T-cell (primary cell): Measurements from ENCODE around the gene FAM184B. TPM values are rescaled to one million over a fixed set of nuclear protein-coding genes. Genes with fewer than 3 reads are reported as not detected.
A peak's percentile ranks its signal among the peaks of the same experiment; 100 is the strongest.

Experiments used
- ATAC-seq, 4 experiments: fragments of 200-7000 bp in 3 of 4; fragments of 150-1000 bp in 1 of 4; cut with Tn5 transposase; replicated peaks in 1 of 4; 1 replicate in 3 of 4; 2 replicates in 1 of 4; pipeline ENCODE4 v1.10.0; 2021; ENCODE audit warnings: moderate library complexity in 3 of 4, mild to moderate bottlenecking in 2 of 4, moderate number of reproducible peaks in 1 of 4
- CTCF ChIA-PET, 2 donors: fragments of 300-600 bp; sonication (Branson Sonifier 250); formaldehyde crosslinking; loops; one replicate each; lab custom pipeline; 2022; ENCODE audit warnings: antibody characterized with exemption in 2 of 2; lab: Charles Lee
- POLR2A ChIA-PET, 2 donors: fragments of 300-600 bp; sonication (Branson Sonifier 250); formaldehyde crosslinking; loops; one replicate each; lab custom pipeline; 2022; ENCODE audit warnings: antibody characterized with exemption in 2 of 2; lab: Charles Lee
- DNase-seq, 35 experiments: peaks; one replicate each; pipeline versions ENCODE4 v3.0.0 to v3.0.0-alpha.2; 2013 to 2023
- H3K27ac ChIP-seq: one replicate; pipeline ENCODE4 v1.5.1; 2013; ENCODE audit warnings: low read length
- H3K27me3 ChIP-seq, 2 experiments: replicated peaks in 1 of 2; 1 replicate in 1 of 2; 2 replicates in 1 of 2; pipeline versions ENCODE4 v1.6.1 to v1.7.0; 2013; ENCODE audit warnings: low read length in 1 of 2, mixed read lengths in 1 of 2; ENCODE audit not compliant: control insufficient read depth in 2 of 2, insufficient read depth in 2 of 2; ENCODE audit errors: extremely low read depth in 1 of 2
- H3K36me3 ChIP-seq, 2 donors: 1 replicate in 1 of 2; 2 replicates in 1 of 2; pipeline versions ENCODE4 v1.6.1 to v1.7.0; 2013; ENCODE audit warnings: low read length in 1 of 2; ENCODE audit not compliant: control insufficient read depth in 2 of 2, insufficient read depth in 1 of 2; ENCODE audit errors: extremely low read depth in 1 of 2
- H3K4me1 ChIP-seq, 2 experiments: 1 replicate in 1 of 2; 2 replicates in 1 of 2; pipeline versions ENCODE4 v1.6.1 to v1.7.0; 2013; ENCODE audit warnings: low read length in 2 of 2, mixed read lengths in 1 of 2; ENCODE audit not compliant: insufficient read depth in 2 of 2, control insufficient read depth in 1 of 2; ENCODE audit errors: extremely low read depth in 1 of 2
- H3K4me3 ChIP-seq, 2 donors: 1 replicate in 1 of 2; 2 replicates in 1 of 2; pipeline versions ENCODE4 v1.5.1 to v1.7.0; 2013; ENCODE audit warnings: mild to moderate bottlenecking in 2 of 2, low read length in 1 of 2, moderate library complexity in 1 of 2; ENCODE audit not compliant: control insufficient read depth in 1 of 2; ENCODE audit errors: extremely low read depth in 1 of 2
- H3K9me3 ChIP-seq: 2 replicates; pipeline ENCODE4 v1.7.0; 2013
- H3K27ac Mint-ChIP-seq, 2 donors: one replicate each; pipeline ENCODE4 v1.8.0; 2020 to 2021; ENCODE audit warnings: mild to moderate bottlenecking in 2 of 2, mixed read lengths in 2 of 2
- H3K27me3 Mint-ChIP-seq, 2 donors: one replicate each; pipeline ENCODE4 v1.8.0; 2021 to 2022; ENCODE audit warnings: mixed read lengths in 2 of 2
- H3K36me3 Mint-ChIP-seq: one replicate; pipeline ENCODE4 v1.8.0; 2021; ENCODE audit warnings: mixed read lengths
- H3K4me1 Mint-ChIP-seq, 3 donors: one replicate each; pipeline ENCODE4 v1.8.0; 2020 to 2022; ENCODE audit warnings: mixed read lengths in 3 of 3, mild to moderate bottlenecking in 1 of 3
- H3K4me3 Mint-ChIP-seq, 3 donors: one replicate each; pipeline ENCODE4 v1.8.0; 2020 to 2022; ENCODE audit warnings: mild to moderate bottlenecking in 3 of 3, mixed read lengths in 3 of 3, moderate library complexity in 3 of 3
- H3K9me3 Mint-ChIP-seq, 3 donors: one replicate each; pipeline ENCODE4 v1.8.0; 2020 to 2022; ENCODE audit warnings: mixed read lengths in 3 of 3
- WGBS: methylation state at CpG from one replicate; pipeline ENCODE4 v1.1.5; 2013; ENCODE audit warnings: missing lambda C conversion rate; ENCODE audit not compliant: insufficient coverage; 5-methylcytosine and 5-hydroxymethylcytosine counted together
- total RNA-seq, 35 experiments: library from RNA in 6 of 35; stranded (reverse) in 6 of 35; fragments of 120-200 nt in 1 of 35; gene quantifications; one replicate each; pipeline versions ENCODE4 v1.2.1 to v1.2.4 and lab custom pipeline; 2013 to 2026

FAM184B gene
- total RNA-seq, 5 donors from 2014 or later (not counting 1 experiment from before 2014, with no cell fraction given) = 0.03 to 0.09 (median 0.06) TPM; not detected in 2

GRCh38 chr4:17762726-17763125 lies 18.7 kb downstream of the FAM184B start:
- H3K9me3 Mint-ChIP-seq = no peaks in the 10 kb centered on the region
- Histone ChIP-seq H3K9me3 (no peaks in the 10 kb centered on the region), H3K36me3 (no peaks in the 10 kb centered on the region), H3K27me3 (no peaks in the 10 kb centered on the region), H3K4me1 (no peaks in the 10 kb centered on the region), H3K27ac (no peak overlapping the region), H3K4me3 (no peak overlapping the region)
- CTCF ChIA-PET = no interaction called here
- DNase-seq (peak in 1 of 35 experiments; percentile 3), ATAC-seq (no peak)
- H3K36me3 Mint-ChIP-seq = no peaks in the 10 kb centered on the region
- WGBS = 89% methylated on average over 1 of the region's 1 CpG
- H3K4me3 Mint-ChIP-seq = no peak overlapping the region
- H3K27ac Mint-ChIP-seq = no peak overlapping the region
- H3K27me3 Mint-ChIP-seq = peaks cover 0 to 2% of the 10 kb centered on the region in 2 donors
- POLR2A ChIA-PET = no interaction called here
- peaks cover 0 to 11% (median 8%) of the 10 kb centered on the region in 3 donors for H3K4me1 Mint-ChIP-seq

- H3K27ac ChIP-seq = no peak overlapping the region
- no peaks in the 10 kb centered on the region for H3K27me3 ChIP-seq
- H3K9me3 ChIP-seq = no peaks in the 10 kb centered on the region
- CTCF ChIA-PET = interaction anchor here in 1 of 2 donors (0.7 kb wide), 2 partner anchors 694 to 1566 kb away, joined by 3 read pairs; no protein-coding TSS in a partner anchor
- H3K4me1 ChIP-seq = no peaks in the 10 kb centered on the region
- ATAC-seq = no peak
- no peak overlapping the region for H3K4me3 ChIP-seq
- H3K27me3 Mint-ChIP-seq = peaks cover 0 to 2% of the 10 kb centered on the region in 2 donors
- H3K9me3 Mint-ChIP-seq = no peaks in the 10 kb centered on the region
- WGBS = 50% methylated on average over 1 of the region's 1 CpG
- POLR2A ChIA-PET = no interaction called here
- DNase-seq = no peak
- no peak overlapping the region for H3K4me3 Mint-ChIP-seq
- peaks cover 0 to 8% (median 7%) of the 10 kb centered on the region in 3 donors for H3K4me1 Mint-ChIP-seq
- no peaks in the 10 kb centered on the region for H3K36me3 Mint-ChIP-seq
- no peak overlapping the region for H3K27ac Mint-ChIP-seq
- no peaks in the 10 kb centered on the region for H3K36me3 ChIP-seq
Measured at GRCh38 chr4:17761062-17761461, 20.4 kb downstream of the FAM184B start.

GRCh38 chr4:17760626-17761025 lies 20.8 kb downstream of the FAM184B start:
- Histone ChIP-seq H3K9me3 (no peaks in the 10 kb centered on the region), H3K4me1 (no peaks in the 10 kb centered on the region), H3K27me3 (no peaks in the 10 kb centered on the region), H3K27ac (no peak overlapping the region), H3K4me3 (no peak overlapping the region), H3K36me3 (no peaks in the 10 kb centered on the region)
- no peak for ATAC-seq
- CTCF ChIA-PET = interaction anchor here in 1 of 2 donors (0.7 kb wide), 1 partner anchor 694 kb away, joined by 3 read pairs; no protein-coding TSS in a partner anchor
- no peak overlapping the region for H3K4me3 Mint-ChIP-seq
- peaks cover 0 to 4% (median 4%) of the 10 kb centered on the region in 3 donors for H3K4me1 Mint-ChIP-seq
- POLR2A ChIA-PET = no interaction called here
- H3K36me3 Mint-ChIP-seq = no peaks in the 10 kb centered on the region
- no peak for DNase-seq
- no peaks in the 10 kb centered on the region for H3K9me3 Mint-ChIP-seq
- peaks cover 0 to 2% of the 10 kb centered on the region in 2 donors for H3K27me3 Mint-ChIP-seq
- no peak overlapping the region for H3K27ac Mint-ChIP-seq
- 83% methylated on average over 6 of the region's 6 CpGs for WGBS

- no peak overlapping the region for H3K27ac Mint-ChIP-seq
- H3K27ac ChIP-seq = no peak overlapping the region
- H3K4me1 ChIP-seq = no peaks in the 10 kb centered on the region
- H3K27me3 Mint-ChIP-seq = peaks cover 0 to 2% of the 10 kb centered on the region in 2 donors
- H3K4me1 Mint-ChIP-seq = no peaks in the 10 kb centered on the region
- no peak overlapping the region for H3K4me3 ChIP-seq
- no peaks in the 10 kb centered on the region for H3K9me3 Mint-ChIP-seq
- no peaks in the 10 kb centered on the region for H3K36me3 ChIP-seq
- ChIA-PET POLR2A (no interaction called here), CTCF (no interaction called here)
- whole genome bisulfite sequencing = no CpG with 5 or more reads among the region's 5 CpGs
- ATAC-seq (no peak), DNase-seq (no peak)
- no peaks in the 10 kb centered on the region for H3K27me3 ChIP-seq
- no peaks in the 10 kb centered on the region for H3K36me3 Mint-ChIP-seq
- no peak overlapping the region for H3K4me3 Mint-ChIP-seq
- H3K9me3 ChIP-seq = no peaks in the 10 kb centered on the region
Measured at GRCh38 chr4:17758485-17758884, 22.9 kb downstream of the FAM184B start.

GRCh38 chr4:17757621-17758020 lies 23.8 kb downstream of the FAM184B start:
- Mint-ChIP-seq H3K4me1 (no peaks in the 10 kb centered on the region), H3K27ac (no peak overlapping the region), H3K9me3 (no peaks in the 10 kb centered on the region), H3K36me3 (no peaks in the 10 kb centered on the region), H3K27me3 (peaks cover 0 to 2% of the 10 kb centered on the region in 2 donors), H3K4me3 (no peak overlapping the region)
- ATAC-seq = no peak
- no peaks in the 10 kb centered on the region for H3K9me3 ChIP-seq
- no peak overlapping the region for H3K27ac ChIP-seq
- no peaks in the 10 kb centered on the region for H3K36me3 ChIP-seq
- WGBS = no CpG with 5 or more reads among the region's 1 CpG
- no peak overlapping the region for H3K4me3 ChIP-seq
- no peaks in the 10 kb centered on the region for H3K27me3 ChIP-seq
- ChIA-PET CTCF (no interaction called here), POLR2A (no interaction called here)
- H3K4me1 ChIP-seq = no peaks in the 10 kb centered on the region
- DNase-seq = no peak

- no peak overlapping the region for H3K27ac Mint-ChIP-seq
- ChIA-PET POLR2A (no interaction called here), CTCF (no interaction called here)
- H3K27me3 Mint-ChIP-seq = peaks cover 0 to 7% of the 10 kb centered on the region in 2 donors
- H3K9me3 Mint-ChIP-seq = no peaks in the 10 kb centered on the region
- Histone ChIP-seq H3K4me1 (no peaks in the 10 kb centered on the region), H3K27ac (no peak overlapping the region), H3K36me3 (no peaks in the 10 kb centered on the region), H3K9me3 (no peaks in the 10 kb centered on the region), H3K4me3 (no peak overlapping the region), H3K27me3 (no peaks in the 10 kb centered on the region)
- DNase-seq = no peak
- no peak for ATAC-seq
- no peak overlapping the region for H3K4me3 Mint-ChIP-seq
- 100% methylated on average over 2 of the region's 2 CpGs for WGBS
- H3K36me3 Mint-ChIP-seq = no peaks in the 10 kb centered on the region
- no peaks in the 10 kb centered on the region for H3K4me1 Mint-ChIP-seq
Measured at GRCh38 chr4:17753646-17754045, 27.8 kb downstream of the FAM184B start.

GRCh38 chr4:17740702-17741101 lies 40.7 kb downstream of the FAM184B start:
- ATAC-seq = no peak
- ChIA-PET POLR2A (no interaction called here), CTCF (no interaction called here)
- no peak overlapping the region for H3K27ac ChIP-seq
- no peaks in the 10 kb centered on the region for H3K36me3 Mint-ChIP-seq
- no peaks in the 10 kb centered on the region for H3K36me3 ChIP-seq
- no peak overlapping the region for H3K4me3 ChIP-seq
- WGBS = 90% methylated on average over 1 of the region's 4 CpGs
- H3K4me1 Mint-ChIP-seq = peaks cover 0 to 6% (median 0%) of the 10 kb centered on the region in 3 donors
- no peaks in the 10 kb centered on the region for H3K9me3 Mint-ChIP-seq
- no peak for DNase-seq
- no peaks in the 10 kb centered on the region for H3K9me3 ChIP-seq
- H3K27ac Mint-ChIP-seq = no peak overlapping the region
- H3K27me3 Mint-ChIP-seq = peaks cover 0 to 9% of the 10 kb centered on the region in 2 donors
- no peak overlapping the region for H3K4me3 Mint-ChIP-seq
- peaks cover 0 to 16% of the 10 kb centered on the region in 2 experiments for H3K27me3 ChIP-seq
- no peaks in the 10 kb centered on the region for H3K4me1 ChIP-seq
